Colonic mucosa (tissue), 4 donors: ENCODE results near the gene ADAM12. TPM values are rescaled to one million over a fixed set of nuclear protein-coding genes. Genes with fewer than 3 reads are reported as not detected.

ENCODE experiments used
- DNase-seq: peaks from one replicate; pipeline ENCODE4 v3.0.0-alpha.2; 2020
- H3K27ac ChIP-seq: fragments of 200-600 bp; one replicate; pipeline ENCODE4 v1.8.0; 2021
- H3K27me3 ChIP-seq: fragments of 200-600 bp; one replicate; pipeline ENCODE4 v1.8.0; 2021
- H3K36me3 ChIP-seq: fragments of 200-600 bp; one replicate; pipeline ENCODE4 v1.8.0; 2021
- H3K4me1 ChIP-seq: fragments of 200-600 bp; one replicate; pipeline ENCODE4 v1.8.0; 2021; ENCODE audit warnings: mild to moderate bottlenecking
- H3K4me3 ChIP-seq: fragments of 200-600 bp; one replicate; pipeline ENCODE4 v1.8.0; 2021
- H3K9ac ChIP-seq, 2 donors: one replicate each; pipeline ENCODE4 v1.7.0; 2013; ENCODE audit warnings: control low read depth in 2 of 2, low read depth in 2 of 2, low read length in 2 of 2
- H3K9me3 ChIP-seq: fragments of 200-600 bp; one replicate; pipeline ENCODE4 v1.8.0; 2021
- intact Hi-C: fragments of 100-400 bp; cut with DNase I; formaldehyde crosslinking; loops from one replicate; pipeline ENCODE4 v1.14.1; 2022
- total RNA-seq, 2 donors: library from RNA; stranded (reverse); fragmentation: NEBNext Ultra II Directional in 1 of 2; extraction: Animal tissue kit (Norgen Biotek cat#: 25700) in 1 of 2; gene quantifications; one replicate each; pipeline ENCODE4 v1.2.1, GENCODE V29; 2021
- TF ChIP-seq, protein P1 (sequence below): fragments of 200-600 bp; IDR thresholded peaks from one replicate; pipeline ENCODE4 v1.8.0; 2022; ENCODE audit warnings: antibody characterized with exemption, mild to moderate bottlenecking
- donor health status: healthy.
- donor health status: DM: no; HTN: no; CAD: no.
- donor health status: DM: no; HTN: no; CAD: no.

ADAM12 gene
- total RNA-seq, 2 donors from 2014 or later = 0.30 to 0.64 TPM

GRCh38 chr10:126315494-126316177 is 72.6 kb downstream of the ADAM12 start:
- Histone ChIP-seq H3K36me3 (no peaks in the 10 kb centered on the region), H3K27ac (no peak overlapping the region), H3K9ac (no peak overlapping the region), H3K4me3 (no peak overlapping the region), H3K9me3 (no peaks in the 10 kb centered on the region), H3K4me1 (no peaks in the 10 kb centered on the region), H3K27me3 (no peaks in the 10 kb centered on the region)
- TF ChIP-seq, protein P1, sequence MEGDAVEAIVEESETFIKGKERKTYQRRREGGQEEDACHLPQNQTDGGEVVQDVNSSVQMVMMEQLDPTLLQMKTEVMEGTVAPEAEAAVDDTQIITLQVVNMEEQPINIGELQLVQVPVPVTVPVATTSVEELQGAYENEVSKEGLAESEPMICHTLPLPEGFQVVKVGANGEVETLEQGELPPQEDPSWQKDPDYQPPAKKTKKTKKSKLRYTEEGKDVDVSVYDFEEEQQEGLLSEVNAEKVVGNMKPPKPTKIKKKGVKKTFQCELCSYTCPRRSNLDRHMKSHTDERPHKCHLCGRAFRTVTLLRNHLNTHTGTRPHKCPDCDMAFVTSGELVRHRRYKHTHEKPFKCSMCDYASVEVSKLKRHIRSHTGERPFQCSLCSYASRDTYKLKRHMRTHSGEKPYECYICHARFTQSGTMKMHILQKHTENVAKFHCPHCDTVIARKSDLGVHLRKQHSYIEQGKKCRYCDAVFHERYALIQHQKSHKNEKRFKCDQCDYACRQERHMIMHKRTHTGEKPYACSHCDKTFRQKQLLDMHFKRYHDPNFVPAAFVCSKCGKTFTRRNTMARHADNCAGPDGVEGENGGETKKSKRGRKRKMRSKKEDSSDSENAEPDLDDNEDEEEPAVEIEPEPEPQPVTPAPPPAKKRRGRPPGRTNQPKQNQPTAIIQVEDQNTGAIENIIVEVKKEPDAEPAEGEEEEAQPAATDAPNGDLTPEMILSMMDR = no peak
- intact Hi-C loops = no loop called here
- no peak for DNase-seq

- intact Hi-C loops = no loop called here
- Histone ChIP-seq H3K27me3 (no peaks in the 10 kb centered on the region), H3K9me3 (no peaks in the 10 kb centered on the region), H3K9ac (no peak overlapping the region), H3K4me3 (no peak overlapping the region), H3K27ac (no peak overlapping the region), H3K36me3 (no peaks in the 10 kb centered on the region), H3K4me1 (no peaks in the 10 kb centered on the region)
- no peak for DNase-seq
- TF ChIP-seq, protein P1 = no peak
Measured at GRCh38 chr10:126314863-126315493, 73.3 kb downstream of the ADAM12 start.

DNA sequence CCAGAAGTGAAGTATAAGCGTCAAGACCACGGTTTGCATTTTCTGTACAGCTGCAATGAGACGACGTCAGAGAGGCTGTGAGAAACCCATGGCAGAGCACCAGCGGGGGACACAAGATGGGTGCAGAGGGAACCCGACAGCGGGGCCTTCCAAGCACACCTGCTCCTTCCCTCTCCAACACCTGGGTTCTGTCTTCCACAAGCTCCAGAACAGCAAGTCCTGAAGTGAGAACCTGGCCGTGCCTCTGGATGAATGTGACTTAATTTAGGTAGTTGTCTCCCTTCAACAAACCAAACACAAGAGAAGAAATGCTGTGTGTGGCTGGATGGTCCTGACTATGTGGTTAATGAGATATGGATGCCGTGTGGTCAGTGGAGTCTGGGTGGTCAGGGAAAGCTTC is 76.1 kb downstream of the ADAM12 start:
- H3K4me3 ChIP-seq = no peak overlapping the region
- no peak overlapping the region for H3K27ac ChIP-seq
- intact Hi-C loops = no loop called here
- TF ChIP-seq, protein P1 = no peak
- no peaks in the 10 kb centered on the region for H3K27me3 ChIP-seq
- no peaks in the 10 kb centered on the region for H3K36me3 ChIP-seq
- no peak for DNase-seq
- no peak overlapping the region for H3K9ac ChIP-seq
- H3K9me3 ChIP-seq = no peaks in the 10 kb centered on the region
- no peaks in the 10 kb centered on the region for H3K4me1 ChIP-seq

DNA sequence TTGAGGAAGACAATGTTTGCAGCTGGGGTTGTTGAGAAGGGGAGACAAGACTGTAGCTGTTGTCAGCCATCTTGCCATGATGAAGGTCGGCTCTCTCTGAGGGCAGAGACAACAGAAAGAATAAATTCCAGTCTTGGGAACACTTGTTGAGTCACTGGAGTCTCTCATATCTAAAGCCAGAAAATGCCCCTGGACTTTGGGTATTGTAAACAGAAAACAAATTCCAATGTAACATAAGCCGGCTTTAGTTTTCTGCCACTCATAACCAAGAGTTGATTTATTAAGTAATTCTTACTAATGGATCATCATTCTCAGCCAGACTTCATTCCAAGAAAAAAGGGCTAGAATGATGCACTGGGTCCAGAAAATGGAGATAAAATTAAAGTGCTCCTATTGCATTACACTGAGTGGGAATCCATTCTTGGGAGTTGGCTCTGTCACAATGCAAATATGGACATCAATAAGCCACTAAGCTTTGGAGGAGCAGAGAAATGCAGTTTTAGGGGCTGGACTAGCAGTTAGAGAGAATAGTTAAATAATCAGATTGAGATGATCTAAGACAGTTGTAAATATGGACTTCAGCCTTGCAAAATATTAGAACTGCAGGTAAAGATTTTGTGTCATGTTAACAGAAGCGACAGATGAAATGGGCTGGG is 78.9 kb downstream of the ADAM12 start:
- intact Hi-C loops = no loop called here
- H3K27ac ChIP-seq = no peak overlapping the region
- no peak for DNase-seq
- no peaks in the 10 kb centered on the region for H3K36me3 ChIP-seq
- H3K9me3 ChIP-seq = no peaks in the 10 kb centered on the region
- H3K4me3 ChIP-seq = no peak overlapping the region
- no peak overlapping the region for H3K9ac ChIP-seq
- H3K4me1 ChIP-seq = no peaks in the 10 kb centered on the region
- TF ChIP-seq, protein P1 = no peak
- no peaks in the 10 kb centered on the region for H3K27me3 ChIP-seq

DNA sequence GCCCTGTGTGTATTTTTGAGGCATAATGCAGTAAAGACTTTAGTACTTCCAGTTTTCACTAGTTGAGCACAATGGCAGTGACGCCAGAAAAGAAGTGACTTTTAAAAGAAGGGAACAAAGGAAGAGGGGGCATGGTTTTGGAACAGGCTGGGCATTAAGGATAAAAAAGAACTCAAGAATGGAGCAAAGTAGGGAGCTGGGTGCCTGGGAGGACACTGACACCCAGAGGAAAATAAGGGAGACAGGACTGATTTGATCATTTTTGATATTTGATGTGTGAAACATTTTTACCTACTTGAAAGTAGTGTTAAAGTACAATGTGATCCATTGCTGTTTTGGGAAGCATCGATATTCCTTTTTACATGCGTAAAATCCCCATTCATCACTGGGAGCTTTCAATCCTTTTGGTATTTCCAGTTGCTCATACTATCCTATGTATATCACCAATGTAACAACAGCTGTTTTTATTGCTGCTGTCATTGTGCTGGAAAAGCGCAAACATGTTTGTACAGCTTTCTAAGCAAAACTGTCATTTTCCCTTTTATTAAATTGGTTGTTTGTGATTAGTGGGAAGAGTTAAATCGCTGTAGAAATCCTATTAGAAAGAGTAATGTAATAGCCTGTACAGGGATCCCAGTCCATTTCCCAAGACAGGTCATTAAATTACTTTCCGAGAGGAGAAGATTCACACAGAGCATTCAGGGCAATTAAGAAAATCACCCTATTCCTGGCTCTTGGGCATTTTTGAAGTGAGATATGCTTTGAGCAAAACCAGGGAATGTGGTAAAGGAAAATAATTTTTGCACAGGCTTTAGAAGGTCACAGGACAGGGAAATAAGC is 85.2 kb downstream of the ADAM12 start:
- no peak overlapping the region for H3K27ac ChIP-seq

More for the DNA sequence above, 85.2 kb downstream of the ADAM12 start:
- Histone ChIP-seq H3K9me3 (no peaks in the 10 kb centered on the region), H3K4me1 (no peaks in the 10 kb centered on the region), H3K9ac (no peak overlapping the region), H3K4me3 (no peak overlapping the region), H3K27me3 (no peaks in the 10 kb centered on the region), H3K36me3 (no peaks in the 10 kb centered on the region)
- intact Hi-C loops = no loop called here
- DNase-seq = no peak
- TF ChIP-seq, protein P1 = no peak
